Activated effector memory CD4-positive, alpha-beta T cell treated with Interleukin-2 at 50 U/mL for 16 hours (primary cell): ENCODE results near the gene ATXN10.
"Not testable (repeated sequence)": the region's sequence is repeated elsewhere in the genome, so short reads cannot be mapped to it uniquely, and the experiment has no call there.

Experiments used
- DNase-seq: peaks from one replicate; pipeline ENCODE4 v3.0.0-alpha.2; 2020

Gene ATXN10

GRCh38 chr22:45714390-45714789 is 42.8 kb downstream of the ATXN10 start:
- DNase-seq: not testable (repeated sequence)

DNA sequence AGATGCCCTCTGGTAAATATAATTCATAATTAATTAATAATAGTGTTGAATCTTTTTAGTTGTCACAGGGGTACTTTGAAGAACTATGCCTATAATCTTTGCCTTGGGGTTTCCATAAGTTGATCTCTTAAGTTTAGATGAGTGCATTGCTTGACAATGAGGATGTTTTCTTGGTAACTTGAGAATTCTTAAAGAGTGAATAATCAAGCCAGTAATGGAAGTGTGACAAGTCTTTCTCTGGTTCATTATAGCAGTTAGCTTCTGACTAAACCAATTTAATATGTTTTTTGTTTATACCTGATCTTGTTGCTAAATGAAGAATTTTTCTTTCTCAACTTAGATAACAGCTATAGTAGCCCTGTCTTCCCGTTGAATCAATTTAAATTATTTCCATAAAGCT is 46.2 kb downstream of the ATXN10 start:
- no peak for DNase-seq

DNA sequence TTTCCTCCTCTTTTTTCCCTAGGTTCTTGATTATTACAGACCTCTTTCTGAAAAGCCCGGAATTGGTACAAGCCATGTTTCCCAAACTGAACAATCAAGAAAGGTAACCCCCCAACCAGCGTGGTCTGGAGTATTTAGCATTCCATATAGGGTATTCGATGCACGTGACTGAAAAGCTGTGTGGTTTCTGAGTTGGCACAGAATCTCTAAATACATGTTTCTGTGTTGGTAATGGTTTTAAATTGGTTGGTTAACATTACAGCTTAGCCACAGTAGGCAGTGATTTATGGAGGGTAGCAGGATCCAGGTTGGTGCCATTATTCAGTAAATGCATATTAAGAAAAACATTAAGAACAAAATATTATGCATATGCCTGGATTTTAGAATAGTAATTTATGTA is 46.8 kb downstream of the ATXN10 start:
- DNase-seq: no peak

GRCh38 chr22:45720839-45721378 is 49.3 kb downstream of the ATXN10 start:
- DNase-seq: no peak

GRCh38 chr22:45722006-45722405 is 50.4 kb downstream of the ATXN10 start:
- DNase-seq: no peak

DNA sequence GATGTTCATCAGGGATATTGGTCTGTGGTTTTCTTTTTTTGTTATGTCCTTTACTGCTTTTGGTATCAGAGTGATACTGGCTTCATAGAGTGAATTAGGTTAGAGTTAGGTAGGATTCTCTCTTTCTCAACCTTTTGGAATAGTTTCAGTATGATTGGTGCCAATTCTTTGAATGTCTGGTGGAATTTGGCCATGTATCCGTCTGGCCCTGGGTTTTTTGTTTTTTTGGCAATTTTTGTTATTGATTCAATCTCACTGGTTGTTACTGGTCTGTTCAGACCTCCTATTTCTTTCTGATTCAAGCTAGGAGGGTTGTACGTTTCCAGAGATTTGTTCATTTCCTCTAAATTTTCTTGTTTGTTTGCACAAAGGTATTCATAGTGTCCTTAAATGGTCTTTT is 54.4 kb downstream of the ATXN10 start:
- DNase-seq: no peak

- DNase-seq: no peak
These were observed 59.6 kb downstream of the ATXN10 start for GRCh38 chr22:45731041-45731797.

DNA sequence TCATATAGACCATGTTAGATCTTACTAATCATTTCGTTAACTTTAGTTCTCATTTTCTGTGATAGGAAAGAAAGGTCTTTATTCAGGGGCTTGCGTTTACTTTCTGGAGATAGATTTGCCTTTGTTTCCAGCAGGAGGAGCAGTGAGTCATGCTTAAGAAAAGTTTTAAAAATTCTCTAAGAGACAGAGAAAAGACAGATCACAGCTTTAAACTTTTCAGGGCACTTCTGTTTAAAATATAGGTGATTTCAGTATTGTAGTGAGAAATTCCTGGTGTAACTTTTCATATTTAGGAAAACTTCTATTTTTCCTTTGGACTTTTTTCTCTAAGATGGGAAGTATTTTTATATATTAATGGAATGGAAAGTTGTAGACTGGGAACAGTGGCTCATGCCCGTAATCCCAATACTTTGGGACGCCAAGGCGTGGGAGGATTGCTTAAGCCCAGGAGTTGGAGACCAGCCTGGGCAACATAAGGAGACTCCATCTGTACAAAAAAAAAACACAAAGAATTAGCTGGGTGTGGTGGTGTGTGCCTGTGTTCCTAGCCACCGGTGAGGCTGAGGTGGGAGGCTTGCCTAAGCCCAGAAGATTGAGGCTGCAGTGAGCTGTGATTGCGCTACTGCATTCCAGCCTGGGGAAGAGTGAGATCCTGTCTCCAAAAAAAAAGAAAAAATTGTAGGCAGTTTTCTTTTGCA is 60.3 kb downstream of the ATXN10 start:
- DNase-seq: no peak

DNA sequence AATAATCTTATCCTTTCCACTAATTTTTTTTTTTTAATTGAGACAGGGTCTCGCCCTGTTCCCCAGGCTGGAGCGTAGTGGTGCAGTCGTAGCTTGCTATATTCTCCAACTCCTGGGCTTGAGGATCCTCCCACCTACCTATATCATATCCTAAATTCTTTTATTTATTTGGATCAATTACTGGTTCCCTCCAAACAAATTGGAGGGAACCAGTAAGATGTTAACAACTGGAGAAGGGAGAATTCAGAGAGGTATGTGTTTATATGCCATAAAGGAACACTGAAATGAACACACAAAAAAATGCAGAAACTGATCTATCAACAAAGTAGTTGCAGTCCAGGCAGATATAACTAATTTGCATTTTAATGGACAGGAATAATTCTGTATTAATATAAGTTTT is 63.6 kb downstream of the ATXN10 start:
- DNase-seq: no peak

GRCh38 chr22:45738206-45738605 is 66.6 kb downstream of the ATXN10 start:
- DNase-seq: no peak

DNA sequence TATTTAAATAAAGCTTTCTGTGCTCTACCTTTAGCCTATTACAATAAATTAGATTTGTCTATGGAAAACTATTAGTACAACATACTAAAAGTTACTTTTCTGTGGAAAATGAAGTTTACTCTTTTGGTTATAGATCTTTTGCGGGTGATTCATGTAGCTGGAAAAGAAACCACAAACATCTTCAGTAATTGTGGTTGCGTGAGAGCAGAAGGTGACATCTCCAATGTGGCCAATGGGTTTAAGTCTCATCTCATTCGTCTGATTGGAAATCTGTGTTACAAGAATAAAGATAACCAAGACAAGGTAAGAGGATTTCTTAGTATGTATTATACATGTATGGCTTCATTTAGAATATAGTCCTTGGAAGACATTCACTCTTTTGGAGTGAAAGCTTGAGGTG is 68.6 kb downstream of the ATXN10 start:
- no peak for DNase-seq

DNA sequence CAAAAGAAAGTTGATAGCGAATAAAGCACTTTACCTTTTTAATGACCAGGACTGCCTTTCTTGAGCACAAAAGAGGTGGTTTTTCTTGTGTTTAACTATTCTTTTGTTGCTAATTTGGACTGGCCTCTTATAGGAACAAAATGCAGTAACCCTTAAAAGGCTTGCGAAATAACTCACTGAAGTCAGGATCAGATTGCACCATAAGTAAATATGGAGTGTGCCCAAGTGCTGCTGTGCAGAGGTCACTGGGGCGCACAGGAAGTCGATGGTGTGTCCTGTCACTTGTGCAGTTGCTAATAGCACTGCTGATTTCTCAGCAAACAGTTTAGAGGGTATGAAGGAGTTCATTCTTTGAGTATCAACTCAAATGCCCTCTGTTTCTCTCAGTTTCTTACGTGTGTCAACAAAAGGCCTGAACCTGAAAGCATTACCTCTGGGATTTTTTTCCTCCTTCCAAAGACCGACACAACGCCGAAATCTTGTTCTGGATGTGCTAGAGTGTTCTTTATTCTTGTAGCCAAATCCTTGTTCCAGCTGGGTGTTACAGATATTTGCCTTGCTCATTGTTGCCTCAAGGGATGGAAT is 71.3 kb downstream of the ATXN10 start:
- no peak for DNase-seq

DNA sequence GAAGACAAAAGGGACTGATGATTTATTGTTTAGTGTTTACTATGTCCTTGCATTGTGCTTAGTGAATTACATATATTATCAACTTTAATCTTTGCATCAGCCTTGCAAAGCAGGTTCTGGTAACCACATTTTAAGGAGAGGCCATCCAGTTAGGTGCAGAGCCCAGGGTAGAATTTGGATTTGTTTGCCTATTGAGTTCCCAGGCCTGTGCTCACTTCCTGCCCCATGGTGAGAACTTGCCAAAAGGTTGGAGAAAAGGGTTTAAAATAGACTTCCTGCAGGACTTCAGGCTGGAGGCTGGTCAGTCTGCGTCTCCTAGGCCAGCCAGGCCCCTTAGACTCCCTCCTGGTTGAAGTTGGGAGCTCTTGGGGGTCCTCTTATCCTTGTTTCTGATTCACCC is 72.1 kb downstream of the ATXN10 start:
- DNase-seq: no peak

DNA sequence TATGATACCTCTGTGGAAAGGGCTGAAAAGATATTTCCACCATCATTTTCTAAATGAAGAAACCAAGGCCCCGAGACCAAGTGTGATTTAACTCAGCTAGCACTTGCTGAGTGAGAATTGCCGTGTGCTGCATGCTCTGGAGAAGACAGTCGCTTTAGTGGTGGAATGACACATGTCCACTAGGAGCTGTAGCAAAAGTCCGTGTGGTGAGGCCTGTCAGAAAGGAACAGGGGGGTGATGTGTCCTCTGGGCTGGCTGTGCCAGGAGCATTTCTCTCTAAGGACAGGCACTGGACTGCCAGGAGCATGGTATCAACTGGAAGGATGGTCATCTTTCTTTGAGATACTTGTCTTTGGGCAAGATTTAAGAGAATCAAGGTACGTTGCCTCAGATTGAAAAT is 72.8 kb downstream of the ATXN10 start:
- DNase-seq: no peak

GRCh38 chr22:45750626-45751025 is 79.0 kb downstream of the ATXN10 start:
- no peak for DNase-seq

DNA sequence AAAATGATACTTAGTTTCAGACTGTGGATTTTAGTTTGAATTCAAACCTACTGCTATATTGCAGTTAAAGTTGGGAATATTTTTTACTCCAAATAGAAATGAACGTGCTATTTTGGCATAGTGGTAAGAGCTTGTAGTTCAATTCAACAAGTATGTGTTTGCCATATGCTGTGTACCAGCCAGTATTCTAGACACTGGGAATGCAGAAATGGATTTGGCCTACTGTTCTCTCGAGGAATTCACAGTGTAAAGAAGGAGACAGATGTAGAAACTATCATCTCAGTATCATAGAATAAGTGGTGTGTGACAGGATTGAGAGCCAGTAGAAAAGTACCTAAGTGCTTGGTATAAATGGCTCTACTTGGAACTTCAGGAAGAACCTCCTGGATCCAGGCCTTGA is 80.4 kb downstream of the ATXN10 start:
- no peak for DNase-seq

DNA sequence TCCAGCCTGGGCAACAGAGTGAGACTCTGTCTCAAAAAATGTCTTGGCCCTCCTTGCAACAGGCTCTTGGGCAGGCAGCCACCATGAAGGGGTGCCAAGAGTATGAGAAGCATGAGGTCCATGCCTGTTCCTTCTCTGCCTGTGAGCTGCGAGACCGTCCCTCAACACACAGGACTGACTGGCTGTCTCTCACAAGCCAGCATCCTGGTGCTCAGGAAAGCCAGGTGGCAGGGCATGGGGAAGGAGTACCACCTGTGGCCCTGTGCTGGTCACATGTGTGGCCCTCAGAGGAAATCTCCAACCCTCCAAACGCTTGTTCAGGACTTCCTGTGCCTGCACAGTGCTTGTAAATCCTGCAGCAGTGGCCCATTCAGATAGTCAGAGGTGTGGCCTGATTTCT is 83.2 kb downstream of the ATXN10 start:
- no peak for DNase-seq

GRCh38 chr22:45756558-45756957 is 84.9 kb downstream of the ATXN10 start:
- DNase-seq: no peak

DNA sequence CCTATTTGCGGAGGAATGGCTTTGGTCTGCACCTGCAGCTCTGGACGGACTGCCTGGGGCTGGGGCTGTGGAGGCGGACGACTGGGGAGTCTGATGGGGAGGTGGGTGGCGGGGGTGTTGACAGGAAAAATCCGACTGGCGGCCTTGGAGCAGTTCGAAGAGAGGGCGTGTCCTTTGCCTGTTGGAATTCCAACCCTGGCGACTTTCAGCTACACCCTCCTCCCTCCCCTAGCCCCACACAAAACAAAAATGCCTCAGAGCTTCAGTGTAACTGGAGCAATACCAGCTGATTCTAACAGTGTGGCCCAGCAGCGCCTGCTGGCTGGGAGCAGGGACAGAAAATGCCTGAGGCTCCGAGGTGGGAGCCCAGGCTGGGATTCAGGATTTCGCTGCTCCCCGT is 85.4 kb downstream of the ATXN10 start:
- no peak for DNase-seq

GRCh38 chr22:45757936-45758335 is 86.3 kb downstream of the ATXN10 start:
- no peak for DNase-seq

- no peak for DNase-seq
These were observed 87.0 kb downstream of the ATXN10 start for GRCh38 chr22:45758603-45759002.

DNA sequence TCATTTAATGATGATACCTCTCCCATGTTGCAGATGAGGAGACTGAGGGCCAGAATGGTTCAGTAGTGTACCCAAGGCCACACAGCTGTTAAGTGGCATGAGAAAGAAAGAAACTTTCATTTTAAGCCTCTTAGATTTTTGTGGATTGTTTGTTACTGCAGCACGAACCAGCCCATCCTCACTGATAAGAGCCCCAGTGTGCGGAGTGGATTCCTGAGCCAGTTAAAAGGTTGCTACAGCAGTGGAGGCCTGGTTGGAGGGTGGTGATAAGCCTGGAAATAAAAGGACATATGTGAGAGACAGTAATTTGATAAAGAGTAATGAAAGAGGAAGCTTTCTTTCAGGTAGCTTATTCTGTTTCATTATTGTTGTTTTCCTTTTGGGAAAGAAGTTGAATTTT is 89.0 kb downstream of the ATXN10 start:
- no peak for DNase-seq

DNA sequence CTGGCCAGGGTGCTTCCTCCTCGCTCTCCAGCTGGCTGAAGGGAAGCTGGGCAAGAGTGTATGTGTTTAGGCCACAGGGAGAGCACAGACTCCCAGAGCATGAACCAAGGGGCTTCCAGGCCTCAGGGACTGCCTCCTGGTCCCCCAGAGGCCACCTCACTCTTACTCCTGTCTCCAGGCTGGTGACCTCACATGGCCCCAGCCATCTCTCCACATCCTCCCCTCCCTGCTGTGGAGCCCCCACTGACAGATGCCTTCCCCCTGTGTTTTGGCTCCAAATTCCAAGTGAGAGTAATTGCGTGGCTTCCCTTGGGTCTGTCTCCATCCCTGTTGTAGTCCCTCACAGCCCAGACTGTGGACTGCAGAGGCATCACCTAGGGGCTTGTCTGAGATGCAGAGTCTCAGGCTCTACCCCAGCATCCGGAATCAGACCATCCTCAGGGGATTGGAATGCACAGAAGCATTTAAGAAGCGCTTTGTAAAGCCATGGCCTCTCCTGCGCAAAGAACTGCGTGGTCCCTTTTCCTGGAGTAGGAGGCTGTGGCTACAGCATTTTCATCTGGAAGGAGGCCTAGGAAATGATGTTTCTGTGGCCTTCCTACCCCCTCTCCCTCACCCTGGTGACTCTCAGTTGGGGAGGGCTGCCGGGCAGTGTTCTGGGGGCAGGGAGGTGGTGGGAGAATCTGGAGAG is 91.1 kb downstream of the ATXN10 start:
- no peak for DNase-seq

GRCh38 chr22:45763236-45763624 is 91.6 kb downstream of the ATXN10 start:
- no peak for DNase-seq
